ENCODE results near the gene ACO2. TPM values are rescaled to one million over a fixed set of nuclear protein-coding genes. Genes with fewer than 3 reads are reported as not detected.

ACO2 gene
- total and polyA plus RNA-seq, 2 of the 4 experiments (the other 2 are of a cell fraction): 71.3 to 72.9 TPM

GRCh38 chr22:41504816-41505215, 35.9 kb downstream of the ACO2 start:
- H2AFZ ChIP-seq (replicated peaks; ENCODE audit: low read length, poor library complexity): no peak overlapping the region
- 60% methylated on average over 1 of the region's 4 CpGs; no CpG with 5 or more reads in 1 of the 2 experiments for WGBS, 2 experiments (ENCODE audit: extremely low coverage in 2 of 2, insufficient read length in 1 of 2)
- intact Hi-C loops (cut with micrococcal nuclease): no loop called here
- no peak overlapping the region for H2BK15ac ChIP-seq (ENCODE audit: low read depth, low read length)
- H2BK20ac ChIP-seq (ENCODE audit: low read depth, low read length): no peak overlapping the region
- ChIA-PET CTCF (interaction anchor here (0.6 to 1.1 kb wide), 2 partner anchors 13 to 23 kb away, joined by 3 read pairs; no protein-coding TSS in a partner anchor), POLR2A (ENCODE audit: unreplicated experiment) (no interaction called here)
- DNase-seq: no peak
- H3K23ac ChIP-seq (ENCODE audit: low read depth, low read length): no peak overlapping the region
- no peak overlapping the region for H3K27ac ChIP-seq (ENCODE audit: insufficient read depth, low read length)
- dilution Hi-C loops (cut with HindIII; ENCODE audit: low sequenced_read_pairs, unreplicated experiment): no loop called here
- H4K91ac ChIP-seq (ENCODE audit: insufficient read depth, low read depth, low read length): no peak overlapping the region
- H3K4me3 ChIP-seq (ENCODE audit: insufficient read depth, low read depth, low read length): no peak overlapping the region
- no peak overlapping the region for H2AK9ac ChIP-seq (replicated peaks; ENCODE audit: low read depth, low read length, poor library complexity)
- H3K14ac ChIP-seq (replicated peaks; ENCODE audit: low read depth, low read length): no peak overlapping the region
- in situ Hi-C loops (cut with MboI; ENCODE audit: low sequenced_read_pairs): loop anchor here (25.0 kb wide), 1 partner anchor 568 kb away; no protein-coding TSS in a partner anchor
- TF ChIP-seq CEBPB (IDR thresholded peaks at IDR 0.05; ENCODE audit: low read depth, low read length): no peak
- no peak for TF ChIP-seq RCOR1 (IDR thresholded peaks at IDR 0.05; ENCODE audit: insufficient replicate concordance, low read length)
- TF ChIP-seq, protein P1, sequence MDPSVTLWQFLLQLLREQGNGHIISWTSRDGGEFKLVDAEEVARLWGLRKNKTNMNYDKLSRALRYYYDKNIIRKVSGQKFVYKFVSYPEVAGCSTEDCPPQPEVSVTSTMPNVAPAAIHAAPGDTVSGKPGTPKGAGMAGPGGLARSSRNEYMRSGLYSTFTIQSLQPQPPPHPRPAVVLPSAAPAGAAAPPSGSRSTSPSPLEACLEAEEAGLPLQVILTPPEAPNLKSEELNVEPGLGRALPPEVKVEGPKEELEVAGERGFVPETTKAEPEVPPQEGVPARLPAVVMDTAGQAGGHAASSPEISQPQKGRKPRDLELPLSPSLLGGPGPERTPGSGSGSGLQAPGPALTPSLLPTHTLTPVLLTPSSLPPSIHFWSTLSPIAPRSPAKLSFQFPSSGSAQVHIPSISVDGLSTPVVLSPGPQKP (IDR thresholded peaks at IDR 0.05; ENCODE audit: borderline replicate concordance, low read depth, low read length): no peak
- no peak for TF ChIP-seq RAD21 (IDR thresholded peaks at IDR 0.05; ENCODE audit: low read length)
- TF ChIP-seq RFX5 (IDR thresholded peaks at IDR 0.05; ENCODE audit: low read depth, low read length): no peak
- ATAC-seq (ENCODE audit: low read depth): no peak
- H3K79me1 ChIP-seq (ENCODE audit: low read depth in 1 of 2, low read length in 2 of 2): peaks cover 19 to 46% of the 10 kb centered on the region in 2 experiments
- H3K9me3 ChIP-seq (ENCODE audit: control insufficient read depth, insufficient read depth, low read length): no peaks in the 10 kb centered on the region
- H3K27me3 ChIP-seq (ENCODE audit: control insufficient read depth, insufficient read depth, low read length): no peaks in the 10 kb centered on the region
- no peak overlapping the region for H2BK120ac ChIP-seq (ENCODE audit: low read depth, low read length)
- peaks cover 4% of the 10 kb centered on the region; the same call in 1 of the 2 replicates for H3K9me1 ChIP-seq (ENCODE audit: insufficient read depth, low read length)
- peaks cover 7% of the 10 kb centered on the region; the same call in 1 of the 2 replicates for H4K20me1 ChIP-seq (ENCODE audit: insufficient read depth, low read length)
- peaks cover 32% of the 10 kb centered on the region for H3K36me3 ChIP-seq (ENCODE audit: control insufficient read depth, insufficient read depth, low read length)
- no peak overlapping the region for H4K8ac ChIP-seq (ENCODE audit: low read depth in 2 of 2, low read length in 2 of 2)
- H4K5ac ChIP-seq (ENCODE audit: low read depth, low read length): no peak overlapping the region
- no peak overlapping the region for H3K4ac ChIP-seq (ENCODE audit: low read depth, low read length)
- BruUV-seq (replicated peaks): no TSS peak
- H3K9ac ChIP-seq (ENCODE audit: low read depth, low read length): no peak overlapping the region
- no peak overlapping the region for H3K56ac ChIP-seq (ENCODE audit: extremely low read depth, insufficient read depth, low read length)
- no peak overlapping the region for H3K4me2 ChIP-seq (ENCODE audit: low read depth, low read length)
- no peak overlapping the region for H3K18ac ChIP-seq (ENCODE audit: low read depth, low read length)
- no peak overlapping the region for H2AK5ac ChIP-seq (ENCODE audit: low read depth, low read length)
- no peaks in the 10 kb centered on the region for H3K4me1 ChIP-seq (ENCODE audit: control insufficient read depth, insufficient read depth, low read length)
- H2BK5ac ChIP-seq (ENCODE audit: low read depth, low read length, poor library complexity, severe bottlenecking): no peak overlapping the region
